Cardiac septum (tissue), 1 donor: ENCODE measurements around the gene RIOK2. TPM values are rescaled to one million over a fixed set of nuclear protein-coding genes. Genes with fewer than 3 reads are reported as not detected.
"Not testable (repeated sequence)": the region's sequence is repeated elsewhere in the genome, so short reads cannot be mapped to it uniquely, and the experiment has no call there.

Experiments
- DNase-seq: peaks from one replicate; pipeline ENCODE4 v3.0.0-alpha.2; 2020; ENCODE audit warnings: low spot score
- intact Hi-C: fragments of 100-400 bp; cut with DNase I; formaldehyde crosslinking; loops from one replicate; pipeline ENCODE4 v1.14.0; 2022
- long read RNA-seq: library from polyadenylated mRNA; unstranded; transcript quantifications from one replicate; pipeline ENCODE4 v2.0.0, GENCODE V29; 2021
- total RNA-seq: library from RNA; stranded (reverse); fragmentation: NEBNext Ultra II Directional; extraction: Animal tissue kit (Norgen Biotek cat#: 25700); gene quantifications from one replicate; pipeline ENCODE4 v1.2.1, GENCODE V29; 2021
- donor health status: DM: no; HTN: no; CAD: no.

The RIOK2 gene
- total RNA-seq = 19.2 TPM
- long read RNA-seq, transcript RIOK2-201 (10 exons, 3,922 nt) = major isoform, 24 of 25 reads
- long read RNA-seq, partial matches to known transcripts = 1 of 25 reads
- long read RNA-seq, other reads (novel, unspliced or antisense) = 0 of 25 reads

GRCh38 chr5:97183100-97183929, at the start of gene RIOK2:
Gene RIOK2 (minus strand): TSS chr5:97183247. CDS start chr5:97183191, 56 bp downstream.
- intact Hi-C loops = loop anchor here (5.0 kb wide), 1 partner anchor 1589 kb away; the partner anchor contains the start of gene RGMB
- DNase-seq = peak; percentile 95

GRCh38 chr5:97231025-97231636, 48.1 kb upstream of the RIOK2 start:
- DNase-seq = no peak
- intact Hi-C loops = loop anchor here (5.0 kb wide), 1 partner anchor 301 kb away; no protein-coding TSS in a partner anchor

- intact Hi-C loops = loop anchor here (5.0 kb wide), 1 partner anchor 303 kb away; no protein-coding TSS in a partner anchor
Measured at GRCh38 chr5:97229688-97230285, 46.7 kb upstream of the RIOK2 start.

GRCh38 chr5:97229196-97229595, 46.1 kb upstream of the RIOK2 start:
- DNase-seq = no peak
- intact Hi-C loops = no loop called here

More at GRCh38 chr5:97229688-97230285, 46.7 kb upstream of the RIOK2 start:
- DNase-seq = no peak

GRCh38 chr5:97225222-97225621, 42.2 kb upstream of the RIOK2 start:
- intact Hi-C loops = no loop called here
- DNase-seq = no peak

- intact Hi-C loops = no loop called here
- no peak for DNase-seq
Measured at GRCh38 chr5:97224112-97224750, 41.2 kb upstream of the RIOK2 start.

- no peak for DNase-seq
- intact Hi-C loops = no loop called here
Measured at GRCh38 chr5:97223596-97223995, 40.5 kb upstream of the RIOK2 start.

GRCh38 chr5:97209343-97209742, 26.3 kb upstream of the RIOK2 start:
- intact Hi-C loops = no loop called here
- no peak for DNase-seq

GRCh38 chr5:97208714-97209113, 25.7 kb upstream of the RIOK2 start:
- DNase-seq = no peak
- intact Hi-C loops = no loop called here

- intact Hi-C loops = no loop called here
- DNase-seq = no peak
Measured at GRCh38 chr5:97208184-97208713, 25.2 kb upstream of the RIOK2 start.

- no peak for DNase-seq
- intact Hi-C loops = no loop called here
Measured at GRCh38 chr5:97194366-97194765, 11.3 kb upstream of the RIOK2 start.

- intact Hi-C loops = no loop called here
- DNase-seq = no peak
Measured at GRCh38 chr5:97193355-97193688, 10.3 kb upstream of the RIOK2 start.

- DNase-seq = no peak
- intact Hi-C loops = no loop called here
Measured at GRCh38 chr5:97192580-97193354, 9.7 kb upstream of the RIOK2 start.

- intact Hi-C loops = no loop called here
- DNase-seq = no peak
Measured at GRCh38 chr5:97191893-97192292, 8.8 kb upstream of the RIOK2 start.

GRCh38 chr5:97189523-97189922, 6.5 kb upstream of the RIOK2 start:
- DNase-seq, intact Hi-C loops: not testable (repeated sequence)

- intact Hi-C loops = loop anchor here (5.0 kb wide), 1 partner anchor 1588 kb away; the partner anchor contains the start of gene RGMB
- no peak for DNase-seq
Measured at GRCh38 chr5:97183930-97184213, 825 bp upstream of the RIOK2 start.

GRCh38 chr5:97182571-97183099, 412 bp downstream of the RIOK2 start:
- intact Hi-C loops = loop anchor here (5.0 kb wide), 1 partner anchor 1590 kb away; the partner anchor contains the start of gene RGMB
- no peak for DNase-seq

- intact Hi-C loops = loop anchor here (5.0 kb wide), 1 partner anchor 1590 kb away; the partner anchor contains the start of gene RGMB
- no peak for DNase-seq
Measured at GRCh38 chr5:97181856-97182545, 1.0 kb downstream of the RIOK2 start.
